Lower leg skin (tissue), 4 donors: ENCODE results near the gene RIMS1. TPM values are rescaled to one million over a fixed set of nuclear protein-coding genes. Genes with fewer than 3 reads are reported as not detected.

Source experiments
- DNase-seq, 2 donors: peaks; one replicate each; pipeline ENCODE4 v3.0.0-alpha.2; 2019; ENCODE audit warnings: low spot score in 2 of 2
- H3K4me3 ChIP-seq: fragments of 200-600 bp; sonication (generic); 2 replicates; pipeline ENCODE4 v1.5.1; 2017; ENCODE audit warnings: mild to moderate bottlenecking, low read depth; ENCODE audit not compliant: poor library complexity, severe bottlenecking
- POLR2A ChIP-seq, 2 donors: fragments of 450-650 bp; IDR thresholded peaks; one replicate each; pipeline ENCODE4 v1.6.1; 2016 to 2017; ENCODE audit warnings: antibody characterized with exemption in 2 of 2, mild to moderate bottlenecking in 1 of 2, moderate library complexity in 1 of 2
- WGBS, 2 donors: methylation state at CpG; one replicate each; pipeline ENCODE4 v1.1.5; 2018; 5-methylcytosine and 5-hydroxymethylcytosine counted together
- intact Hi-C: fragments of 100-400 bp; cut with DNase I; formaldehyde crosslinking; loops from one replicate; pipeline ENCODE4 v1.15.0; 2023; ENCODE audit warnings: low total_unique reads
- total RNA-seq, 4 donors: library from RNA; depleted of rRNA; stranded (reverse); fragments of >200 nt; gene quantifications; one replicate each; pipeline ENCODE4 v1.1.0, GENCODE V29; 2016
- TF ChIP-seq, protein P1 (sequence below), 3 donors: fragments of 450-650 bp; IDR thresholded peaks; one replicate each; pipeline ENCODE4 v1.5.1; 2016; ENCODE audit warnings: antibody characterized with exemption in 3 of 3, mild to moderate bottlenecking in 3 of 3, moderate library complexity in 2 of 3

The RIMS1 gene
- total RNA-seq, 4 donors from 2014 or later = 1.3 to 9.4 (median 4.7) TPM

DNA sequence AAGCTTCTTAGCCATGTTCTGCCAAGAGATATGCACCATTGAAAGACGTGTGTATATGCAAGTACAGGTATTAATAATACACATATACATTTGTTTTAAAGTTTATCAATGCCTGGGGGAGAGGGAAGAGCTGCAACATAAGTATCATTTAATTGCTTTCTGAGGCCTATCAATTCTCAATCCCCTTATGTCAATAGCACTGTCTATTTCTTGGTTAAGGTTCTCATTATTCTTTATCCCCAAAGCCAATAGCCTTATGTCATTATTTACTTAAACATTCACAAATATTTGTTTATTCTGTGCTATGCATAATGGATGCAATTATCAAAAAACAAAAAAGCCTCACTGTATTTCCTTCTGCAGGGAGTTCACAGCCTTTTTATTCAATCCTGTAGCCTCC, 385.2 kb downstream of the RIMS1 start:
- TF ChIP-seq, protein P1, sequence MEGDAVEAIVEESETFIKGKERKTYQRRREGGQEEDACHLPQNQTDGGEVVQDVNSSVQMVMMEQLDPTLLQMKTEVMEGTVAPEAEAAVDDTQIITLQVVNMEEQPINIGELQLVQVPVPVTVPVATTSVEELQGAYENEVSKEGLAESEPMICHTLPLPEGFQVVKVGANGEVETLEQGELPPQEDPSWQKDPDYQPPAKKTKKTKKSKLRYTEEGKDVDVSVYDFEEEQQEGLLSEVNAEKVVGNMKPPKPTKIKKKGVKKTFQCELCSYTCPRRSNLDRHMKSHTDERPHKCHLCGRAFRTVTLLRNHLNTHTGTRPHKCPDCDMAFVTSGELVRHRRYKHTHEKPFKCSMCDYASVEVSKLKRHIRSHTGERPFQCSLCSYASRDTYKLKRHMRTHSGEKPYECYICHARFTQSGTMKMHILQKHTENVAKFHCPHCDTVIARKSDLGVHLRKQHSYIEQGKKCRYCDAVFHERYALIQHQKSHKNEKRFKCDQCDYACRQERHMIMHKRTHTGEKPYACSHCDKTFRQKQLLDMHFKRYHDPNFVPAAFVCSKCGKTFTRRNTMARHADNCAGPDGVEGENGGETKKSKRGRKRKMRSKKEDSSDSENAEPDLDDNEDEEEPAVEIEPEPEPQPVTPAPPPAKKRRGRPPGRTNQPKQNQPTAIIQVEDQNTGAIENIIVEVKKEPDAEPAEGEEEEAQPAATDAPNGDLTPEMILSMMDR (IDR thresholded peaks at IDR 0.05) = no peak
- no peak for TF ChIP-seq POLR2A (IDR thresholded peaks at IDR 0.05)
- WGBS, 2 donors = 61 to 62% methylated on average over 1 of the region's 1 CpG
- intact Hi-C loops = no loop called here
- DNase-seq = no peak
- H3K4me3 ChIP-seq = no peak overlapping the region

DNA sequence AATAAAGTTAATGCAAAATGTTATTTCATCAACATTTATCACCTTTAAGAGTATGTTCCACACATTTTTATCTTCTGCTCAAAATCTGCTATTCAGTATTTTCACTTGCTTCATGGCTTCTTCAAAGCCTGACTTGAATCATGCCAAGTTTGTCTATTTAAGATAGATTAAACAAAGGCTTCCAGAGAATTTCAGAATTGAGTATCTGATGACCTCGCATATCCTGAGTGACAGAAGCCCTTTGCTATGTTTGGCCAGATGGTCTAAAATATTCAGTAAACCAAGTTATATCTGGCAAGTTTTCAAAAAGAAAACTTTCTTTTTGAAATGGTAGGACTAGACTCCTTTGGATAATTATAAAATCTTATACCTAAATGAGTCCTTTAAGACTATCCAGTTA, 386.6 kb downstream of the RIMS1 start:
- no peak for TF ChIP-seq POLR2A (IDR thresholded peaks at IDR 0.05)
- TF ChIP-seq, protein P1 (IDR thresholded peaks at IDR 0.05) = no peak
- 43 to 53% methylated on average over 1 of the region's 1 CpG for WGBS, 2 donors
- no peak overlapping the region for H3K4me3 ChIP-seq
- intact Hi-C loops = no loop called here
- no peak for DNase-seq

DNA sequence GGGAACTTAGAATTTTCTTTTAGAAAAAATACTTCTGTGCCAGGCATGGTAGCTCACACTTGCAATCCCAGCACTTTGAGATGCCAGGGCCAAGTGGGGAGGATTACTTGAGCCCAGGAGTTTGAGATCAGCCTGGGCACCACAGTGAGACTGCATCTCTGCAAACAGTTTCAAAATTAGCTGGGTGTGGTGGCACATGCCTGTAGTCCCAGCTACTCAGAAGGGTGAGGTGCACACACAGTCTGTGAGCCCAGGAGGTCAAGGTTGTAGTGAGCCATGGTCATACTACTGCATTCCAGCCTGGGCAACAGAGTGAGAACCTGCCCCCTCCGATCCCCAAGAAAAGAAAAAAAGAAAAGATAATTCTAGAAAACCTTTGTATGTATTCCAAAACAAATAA, 389.5 kb downstream of the RIMS1 start:
- 90 to 91% methylated on average over 1 of the region's 1 CpG for WGBS, 2 donors
- intact Hi-C loops = no loop called here
- no peak overlapping the region for H3K4me3 ChIP-seq
- no peak for DNase-seq
- TF ChIP-seq POLR2A (IDR thresholded peaks at IDR 0.05) = no peak
- TF ChIP-seq, protein P1 (IDR thresholded peaks at IDR 0.05) = no peak

DNA sequence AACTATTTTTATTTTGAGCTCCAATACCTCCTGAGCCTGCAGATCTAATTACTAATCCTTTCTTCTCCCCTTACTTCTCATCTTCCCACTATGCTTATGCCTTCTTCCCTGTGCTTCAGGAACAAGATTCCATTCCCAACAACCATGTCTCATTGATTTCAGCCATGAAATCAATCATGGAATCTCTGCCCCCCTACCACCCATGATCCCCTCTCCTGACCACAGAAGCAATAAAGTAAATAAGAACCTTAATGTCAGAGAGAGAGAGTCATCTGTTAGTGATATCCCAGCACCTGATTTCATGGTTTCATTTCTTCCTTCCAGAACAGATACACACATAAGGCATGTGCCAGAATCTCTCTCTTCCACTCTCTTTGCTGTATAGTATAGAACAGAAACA, 395.9 kb downstream of the RIMS1 start:
- no peak for DNase-seq

DNA sequence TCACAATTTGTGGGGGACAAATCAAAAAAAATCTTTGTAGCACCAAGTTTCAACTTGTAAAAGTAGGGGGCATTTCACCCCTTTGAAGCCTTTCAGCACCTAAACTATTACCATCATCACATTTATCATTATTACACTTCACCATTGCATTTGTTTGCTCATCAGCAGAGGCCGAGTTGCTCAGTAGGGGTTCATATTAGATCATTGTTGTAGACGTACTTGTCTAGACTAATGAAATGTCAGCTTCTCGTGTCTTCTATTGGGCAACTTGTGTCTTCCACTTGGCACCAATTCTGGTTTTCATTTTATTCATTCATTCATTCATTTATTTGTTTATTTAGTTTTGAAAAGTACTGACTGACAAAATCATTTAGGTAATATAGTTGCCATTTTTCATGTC, 397.2 kb downstream of the RIMS1 start:
- H3K4me3 ChIP-seq = no peak overlapping the region
- WGBS, 2 donors = 75 to 76% methylated on average over 3 of the region's 3 CpGs
- intact Hi-C loops = no loop called here
- TF ChIP-seq, protein P1 (IDR thresholded peaks at IDR 0.05) = no peak
- no peak for TF ChIP-seq POLR2A (IDR thresholded peaks at IDR 0.05)
- DNase-seq = no peak

More for the DNA sequence above, 395.9 kb downstream of the RIMS1 start:
- no peak for TF ChIP-seq POLR2A (IDR thresholded peaks at IDR 0.05)
- TF ChIP-seq, protein P1 (IDR thresholded peaks at IDR 0.05) = no peak
- intact Hi-C loops = no loop called here
- no peak overlapping the region for H3K4me3 ChIP-seq

DNA sequence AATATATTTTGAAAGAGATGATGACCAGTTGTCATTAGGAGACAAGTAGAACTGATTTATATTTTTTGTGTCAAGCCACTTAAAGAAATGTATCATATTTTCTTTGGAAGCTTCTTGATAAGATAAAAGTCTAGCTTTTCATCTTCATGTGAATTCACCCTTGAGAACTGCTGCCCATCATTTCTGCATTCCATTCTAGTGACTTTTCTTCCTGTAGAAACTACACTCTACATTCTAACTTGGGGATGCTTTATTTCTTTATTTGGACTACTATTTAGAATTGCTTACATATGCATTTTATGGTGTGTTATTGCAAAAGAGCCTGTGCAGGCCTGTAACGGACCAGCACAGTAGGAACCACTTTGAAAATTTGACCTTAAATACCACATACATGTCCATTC, 400.6 kb downstream of the RIMS1 start:
- H3K4me3 ChIP-seq = no peak overlapping the region
- 50 to 65% methylated on average over 1 of the region's 1 CpG for WGBS, 2 donors
- no peak for TF ChIP-seq POLR2A (IDR thresholded peaks at IDR 0.05)
- TF ChIP-seq, protein P1 (IDR thresholded peaks at IDR 0.05) = no peak
- intact Hi-C loops = no loop called here
- DNase-seq = no peak
